ENCODE data around the gene UNCX. TPM values are rescaled to one million over a fixed set of nuclear protein-coding genes. Genes with fewer than 3 reads are reported as not detected.

UNCX gene
- total and polyA plus RNA-seq, 2 of the 4 experiments (the other 2 are of a cell fraction), result not detected

DNA sequence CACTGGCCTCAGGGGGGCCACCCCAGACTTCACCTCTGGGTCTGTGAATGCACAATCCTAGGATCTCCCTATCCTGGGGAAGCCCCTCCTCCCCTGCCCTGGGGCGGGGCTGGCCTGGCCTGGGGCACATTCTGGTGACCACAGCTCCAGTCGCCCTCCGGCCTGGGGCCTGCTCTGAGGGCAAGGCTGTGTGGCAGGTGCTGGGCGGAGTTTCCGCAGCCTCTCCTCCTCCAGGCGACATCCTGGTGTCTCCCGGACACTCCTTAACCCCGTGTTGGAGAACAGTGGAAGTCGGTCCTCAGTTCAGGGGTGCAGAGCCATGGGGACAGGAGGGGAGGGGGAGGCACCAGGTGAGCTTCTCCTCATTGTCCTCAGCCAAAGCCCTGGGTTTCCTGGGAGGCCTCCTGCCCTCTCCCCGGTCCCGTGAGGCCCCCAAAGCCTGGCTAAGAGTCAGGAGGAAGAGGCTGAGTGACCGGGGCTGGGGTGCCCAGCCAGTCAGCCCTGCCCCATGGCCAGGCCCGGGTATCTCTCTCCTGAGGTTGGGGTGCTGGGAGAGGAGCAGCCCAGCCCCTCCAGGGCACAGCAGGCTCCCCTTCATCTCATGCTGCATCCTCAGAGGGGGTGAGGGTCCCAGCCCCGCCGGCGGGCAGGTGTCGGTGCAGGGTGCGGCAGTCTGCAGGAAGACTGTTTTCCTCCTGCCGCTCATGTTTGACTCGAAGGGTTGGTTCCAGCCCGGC, 22.6 kb downstream of the UNCX start:
- Histone ChIP-seq H4K5ac (ENCODE audit: low read depth, low read length) (no peak overlapping the region), H2BK120ac (ENCODE audit: low read depth, low read length) (no peak overlapping the region), H4K91ac (ENCODE audit: insufficient read depth, low read depth, low read length) (no peak overlapping the region), H2BK15ac (ENCODE audit: low read depth, low read length) (no peak overlapping the region), H2BK5ac (ENCODE audit: low read depth, low read length, poor library complexity, severe bottlenecking) (no peak overlapping the region), H2AK5ac (ENCODE audit: low read depth, low read length) (no peak overlapping the region), H4K8ac (ENCODE audit: low read depth in 2 of 2, low read length in 2 of 2) (no peak overlapping the region), H2BK20ac (ENCODE audit: low read depth, low read length) (no peak overlapping the region), H3K9me1 (ENCODE audit: insufficient read depth, low read length) (no peaks in the 10 kb centered on the region), H3K4me1 (ENCODE audit: control insufficient read depth, insufficient read depth, low read length) (no peaks in the 10 kb centered on the region), H3K27me3 (ENCODE audit: control insufficient read depth, insufficient read depth, low read length) (peaks cover 81% of the 10 kb centered on the region), H2AFZ (replicated peaks; ENCODE audit: low read length, poor library complexity) (no peak overlapping the region), H3K36me3 (ENCODE audit: control insufficient read depth, insufficient read depth, low read length) (no peaks in the 10 kb centered on the region), H2AK9ac (replicated peaks; ENCODE audit: low read depth, low read length, poor library complexity) (no peak overlapping the region), H4K20me1 (ENCODE audit: insufficient read depth, low read length) (peaks cover 5% of the 10 kb centered on the region; the same call in 1 of the 2 replicates), H3K56ac (ENCODE audit: extremely low read depth, insufficient read depth, low read length) (no peak overlapping the region), H3K18ac (ENCODE audit: low read depth, low read length) (no peak overlapping the region), H3K79me1 (ENCODE audit: low read depth in 1 of 2, low read length in 2 of 2) (no peaks in the 10 kb centered on the region), H3K23ac (ENCODE audit: low read depth, low read length) (no peak overlapping the region), H3K4ac (ENCODE audit: low read depth, low read length) (no peak overlapping the region), H3K14ac (replicated peaks; ENCODE audit: low read depth, low read length) (no peak overlapping the region), H3K27ac (ENCODE audit: insufficient read depth, low read length) (no peak overlapping the region), H3K9ac (ENCODE audit: low read depth, low read length) (no peak overlapping the region), H3K4me2 (ENCODE audit: low read depth, low read length) (no peak overlapping the region), H3K9me3 (ENCODE audit: control insufficient read depth, insufficient read depth, low read length) (peaks cover under 1% of the 10 kb centered on the region; the same call in 1 of the 2 replicates), H3K4me3 (ENCODE audit: insufficient read depth, low read depth, low read length) (no peak overlapping the region)
- intact Hi-C loops (cut with micrococcal nuclease) (no loop called here), dilution Hi-C loops (cut with HindIII; ENCODE audit: low sequenced_read_pairs, unreplicated experiment) (no loop called here), in situ Hi-C loops (cut with MboI; ENCODE audit: low sequenced_read_pairs) (no loop called here)
- TF ChIP-seq RCOR1 (IDR thresholded peaks at IDR 0.05; ENCODE audit: insufficient replicate concordance, low read length) (no peak), CTCF (conservative IDR thresholded peaks at IDR 0.05; ENCODE audit: low read depth, low read length) (no peak), CEBPB (IDR thresholded peaks at IDR 0.05; ENCODE audit: low read depth, low read length) (no peak), MAFK (IDR thresholded peaks at IDR 0.05; ENCODE audit: low read depth, low read length) (no peak), RAD21 (IDR thresholded peaks at IDR 0.05; ENCODE audit: low read length) (no peak), FOS (IDR thresholded peaks at IDR 0.05; ENCODE audit: low read depth, low read length) (no peak), MAZ (IDR thresholded peaks at IDR 0.05; ENCODE audit: borderline replicate concordance, low read depth, low read length) (no peak), NFE2L2 (IDR thresholded peaks at IDR 0.05; ENCODE audit: low read depth, low read length) (no peak), BHLHE40 (IDR thresholded peaks at IDR 0.05; ENCODE audit: low read depth, low read length) (no peak), POLR2A (IDR thresholded peaks at IDR 0.05; ENCODE audit: low read depth, low read length) (no peak), CHD1 (IDR thresholded peaks at IDR 0.05; ENCODE audit: low read depth, low read length) (no peak), MXI1 (IDR thresholded peaks at IDR 0.05; ENCODE audit: borderline replicate concordance, low read depth, low read length) (no peak)
- TF ChIP-seq, protein P1, sequence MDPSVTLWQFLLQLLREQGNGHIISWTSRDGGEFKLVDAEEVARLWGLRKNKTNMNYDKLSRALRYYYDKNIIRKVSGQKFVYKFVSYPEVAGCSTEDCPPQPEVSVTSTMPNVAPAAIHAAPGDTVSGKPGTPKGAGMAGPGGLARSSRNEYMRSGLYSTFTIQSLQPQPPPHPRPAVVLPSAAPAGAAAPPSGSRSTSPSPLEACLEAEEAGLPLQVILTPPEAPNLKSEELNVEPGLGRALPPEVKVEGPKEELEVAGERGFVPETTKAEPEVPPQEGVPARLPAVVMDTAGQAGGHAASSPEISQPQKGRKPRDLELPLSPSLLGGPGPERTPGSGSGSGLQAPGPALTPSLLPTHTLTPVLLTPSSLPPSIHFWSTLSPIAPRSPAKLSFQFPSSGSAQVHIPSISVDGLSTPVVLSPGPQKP (IDR thresholded peaks at IDR 0.05; ENCODE audit: borderline replicate concordance, low read depth, low read length), result no peak
- TF ChIP-seq, protein P2, sequence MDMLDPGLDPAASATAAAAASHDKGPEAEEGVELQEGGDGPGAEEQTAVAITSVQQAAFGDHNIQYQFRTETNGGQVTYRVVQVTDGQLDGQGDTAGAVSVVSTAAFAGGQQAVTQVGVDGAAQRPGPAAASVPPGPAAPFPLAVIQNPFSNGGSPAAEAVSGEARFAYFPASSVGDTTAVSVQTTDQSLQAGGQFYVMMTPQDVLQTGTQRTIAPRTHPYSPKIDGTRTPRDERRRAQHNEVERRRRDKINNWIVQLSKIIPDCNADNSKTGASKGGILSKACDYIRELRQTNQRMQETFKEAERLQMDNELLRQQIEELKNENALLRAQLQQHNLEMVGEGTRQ (IDR thresholded peaks at IDR 0.05; ENCODE audit: low read depth, low read length), result no peak
- ATAC-seq (ENCODE audit: low read depth) (peak; percentile 24; the same call in 1 of the 2 replicates), DNase-seq (no peak)
- BruUV-seq (replicated peaks), result no TSS peak
- WGBS, 2 experiments (ENCODE audit: extremely low coverage in 2 of 2, insufficient read length in 1 of 2), result no CpG with 5 or more reads among the region's 21 CpGs
- CTCF ChIA-PET, result no interaction called here
- POLR2A ChIA-PET (ENCODE audit: unreplicated experiment), result no interaction called here

Measured in IMR-90 (cell line).